ENCODE data around the gene PIK3IP1. TPM values are rescaled to one million over a fixed set of nuclear protein-coding genes. Genes with fewer than 3 reads are reported as not detected.

The PIK3IP1 gene
- total and polyA plus RNA-seq, 7 donors: 2.0 to 11.6 (median 7.4) TPM

DNA sequence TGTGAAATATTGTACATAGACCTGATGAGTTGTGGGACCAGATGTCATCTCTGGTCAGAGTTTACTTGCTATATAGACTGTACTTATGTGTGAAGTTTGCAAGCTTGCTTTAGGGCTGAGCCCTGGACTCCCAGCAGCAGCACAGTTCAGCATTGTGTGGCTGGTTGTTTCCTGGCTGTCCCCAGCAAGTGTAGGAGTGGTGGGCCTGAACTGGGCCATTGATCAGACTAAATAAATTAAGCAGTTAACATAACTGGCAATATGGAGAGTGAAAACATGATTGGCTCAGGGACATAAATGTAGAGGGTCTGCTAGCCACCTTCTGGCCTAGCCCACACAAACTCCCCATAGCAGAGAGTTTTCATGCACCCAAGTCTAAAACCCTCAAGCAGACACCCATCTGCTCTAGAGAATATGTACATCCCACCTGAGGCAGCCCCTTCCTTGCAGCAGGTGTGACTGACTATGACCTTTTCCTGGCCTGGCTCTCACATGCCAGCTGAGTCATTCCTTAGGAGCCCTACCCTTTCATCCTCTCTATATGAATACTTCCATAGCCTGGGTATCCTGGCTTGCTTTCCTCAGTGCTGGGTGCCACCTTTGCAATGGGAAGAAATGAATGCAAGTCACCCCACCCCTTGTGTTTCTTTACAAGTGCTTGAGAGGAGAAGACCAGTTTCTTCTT lies 12.3 kb downstream of the PIK3IP1 start:
- intact Hi-C loops (cut with DNase I): loop anchor here in 1 of 2 donors (10.0 kb wide), 1 partner anchor 175 kb away; the partner anchor contains the start of gene SELENOM
- peaks cover 1 to 95% of the 10 kb centered on the region in 2 donors for H3K36me3 ChIP-seq (ENCODE audit: insufficient read depth in 1 of 2, low read depth in 1 of 2)
- DNase-seq (no peak), ATAC-seq (no peak)
- no peak overlapping the region for H3K27ac ChIP-seq
- TF ChIP-seq, protein P1, sequence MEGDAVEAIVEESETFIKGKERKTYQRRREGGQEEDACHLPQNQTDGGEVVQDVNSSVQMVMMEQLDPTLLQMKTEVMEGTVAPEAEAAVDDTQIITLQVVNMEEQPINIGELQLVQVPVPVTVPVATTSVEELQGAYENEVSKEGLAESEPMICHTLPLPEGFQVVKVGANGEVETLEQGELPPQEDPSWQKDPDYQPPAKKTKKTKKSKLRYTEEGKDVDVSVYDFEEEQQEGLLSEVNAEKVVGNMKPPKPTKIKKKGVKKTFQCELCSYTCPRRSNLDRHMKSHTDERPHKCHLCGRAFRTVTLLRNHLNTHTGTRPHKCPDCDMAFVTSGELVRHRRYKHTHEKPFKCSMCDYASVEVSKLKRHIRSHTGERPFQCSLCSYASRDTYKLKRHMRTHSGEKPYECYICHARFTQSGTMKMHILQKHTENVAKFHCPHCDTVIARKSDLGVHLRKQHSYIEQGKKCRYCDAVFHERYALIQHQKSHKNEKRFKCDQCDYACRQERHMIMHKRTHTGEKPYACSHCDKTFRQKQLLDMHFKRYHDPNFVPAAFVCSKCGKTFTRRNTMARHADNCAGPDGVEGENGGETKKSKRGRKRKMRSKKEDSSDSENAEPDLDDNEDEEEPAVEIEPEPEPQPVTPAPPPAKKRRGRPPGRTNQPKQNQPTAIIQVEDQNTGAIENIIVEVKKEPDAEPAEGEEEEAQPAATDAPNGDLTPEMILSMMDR (IDR thresholded peaks at IDR 0.05): no peak
- H3K4me1 ChIP-seq: no peaks in the 10 kb centered on the region
- no peaks in the 10 kb centered on the region for H3K9me3 ChIP-seq
- no peaks in the 10 kb centered on the region for H3K27me3 ChIP-seq (ENCODE audit: insufficient read depth in 3 of 3, low read length in 2 of 3)
- no peak overlapping the region for H3K4me3 ChIP-seq

DNA sequence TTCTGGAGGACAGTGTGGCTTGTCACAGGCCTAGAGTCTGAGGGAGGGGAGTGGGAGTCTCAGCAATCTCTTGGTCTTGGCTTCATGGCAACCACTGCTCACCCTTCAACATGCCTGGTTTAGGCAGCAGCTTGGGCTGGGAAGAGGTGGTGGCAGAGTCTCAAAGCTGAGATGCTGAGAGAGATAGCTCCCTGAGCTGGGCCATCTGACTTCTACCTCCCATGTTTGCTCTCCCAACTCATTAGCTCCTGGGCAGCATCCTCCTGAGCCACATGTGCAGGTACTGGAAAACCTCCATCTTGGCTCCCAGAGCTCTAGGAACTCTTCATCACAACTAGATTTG lies 13.0 kb downstream of the PIK3IP1 start:
- ATAC-seq: no peak
- no peak overlapping the region for H3K4me3 ChIP-seq
- no peaks in the 10 kb centered on the region for H3K4me1 ChIP-seq
- H3K27ac ChIP-seq: no peak overlapping the region
- peaks cover 0 to 95% of the 10 kb centered on the region in 2 donors for H3K36me3 ChIP-seq (ENCODE audit: insufficient read depth in 1 of 2, low read depth in 1 of 2)
- TF ChIP-seq, protein P1 (IDR thresholded peaks at IDR 0.05): no peak
- no peaks in the 10 kb centered on the region for H3K9me3 ChIP-seq
- no peaks in the 10 kb centered on the region for H3K27me3 ChIP-seq (ENCODE audit: insufficient read depth in 3 of 3, low read length in 2 of 3)
- intact Hi-C loops (cut with DNase I): loop anchor here in 1 of 2 donors (10.0 kb wide), 1 partner anchor 174 kb away; the partner anchor contains the start of gene SELENOM
- DNase-seq: no peak

DNA sequence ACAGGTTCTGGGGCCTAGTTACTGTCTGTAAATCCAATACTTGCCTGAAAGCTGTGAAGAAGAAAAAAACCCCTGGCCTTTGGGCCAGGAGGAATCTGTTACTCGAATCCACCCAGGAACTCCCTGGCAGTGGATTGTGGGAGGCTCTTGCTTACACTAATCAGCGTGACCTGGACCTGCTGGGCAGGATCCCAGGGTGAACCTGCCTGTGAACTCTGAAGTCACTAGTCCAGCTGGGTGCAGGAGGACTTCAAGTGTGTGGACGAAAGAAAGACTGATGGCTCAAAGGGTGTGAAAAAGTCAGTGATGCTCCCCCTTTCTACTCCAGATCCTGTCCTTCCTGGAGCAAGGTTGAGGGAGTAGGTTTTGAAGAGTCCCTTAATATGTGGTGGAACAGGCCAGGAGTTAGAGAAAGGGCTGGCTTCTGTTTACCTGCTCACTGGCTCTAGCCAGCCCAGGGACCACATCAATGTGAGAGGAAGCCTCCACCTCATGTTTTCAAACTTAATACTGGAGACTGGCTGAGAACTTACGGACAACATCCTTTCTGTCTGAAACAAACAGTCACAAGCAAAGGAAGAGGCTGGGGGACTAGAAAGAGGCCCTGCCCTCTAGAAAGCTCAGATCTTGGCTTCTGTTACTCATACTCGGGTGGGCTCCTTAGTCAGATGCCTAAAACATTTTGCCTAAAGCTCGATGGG lies 13.5 kb downstream of the PIK3IP1 start:
- H3K27ac ChIP-seq: no peak overlapping the region
- DNase-seq (no peak), ATAC-seq (no peak)
- H3K4me1 ChIP-seq: no peaks in the 10 kb centered on the region
- H3K9me3 ChIP-seq: no peaks in the 10 kb centered on the region
- intact Hi-C loops (cut with DNase I): loop anchor here in 1 of 2 donors (10.0 kb wide), 1 partner anchor 174 kb away; the partner anchor contains the start of gene SELENOM
- 60 to 77% (median 67%) methylated on average over 6 of the region's 6 CpGs for WGBS, 3 donors
- H3K27me3 ChIP-seq (ENCODE audit: insufficient read depth in 3 of 3, low read length in 2 of 3): no peaks in the 10 kb centered on the region
- TF ChIP-seq, protein P1 (IDR thresholded peaks at IDR 0.05): no peak
- H3K4me3 ChIP-seq: no peak overlapping the region
- H3K36me3 ChIP-seq (ENCODE audit: insufficient read depth in 1 of 2, low read depth in 1 of 2): peaks cover 0 to 95% of the 10 kb centered on the region in 2 donors

DNA sequence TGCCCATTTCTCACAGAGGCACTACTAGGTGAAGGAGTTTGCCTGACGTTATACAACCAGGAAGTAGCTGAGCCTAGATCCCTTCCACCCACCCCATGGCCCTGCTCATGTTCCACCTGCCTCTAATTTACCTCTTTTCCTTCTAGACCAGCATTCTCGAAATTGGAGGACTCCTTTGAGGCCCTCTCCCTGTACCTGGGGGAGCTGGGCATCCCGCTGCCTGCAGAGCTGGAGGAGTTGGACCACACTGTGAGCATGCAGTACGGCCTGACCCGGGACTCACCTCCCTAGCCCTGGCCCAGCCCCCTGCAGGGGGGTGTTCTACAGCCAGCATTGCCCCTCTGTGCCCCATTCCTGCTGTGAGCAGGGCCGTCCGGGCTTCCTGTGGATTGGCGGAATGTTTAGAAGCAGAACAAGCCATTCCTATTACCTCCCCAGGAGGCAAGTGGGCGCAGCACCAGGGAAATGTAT lies 14.1 kb downstream of the PIK3IP1 start:
- H3K36me3 ChIP-seq (ENCODE audit: insufficient read depth in 1 of 2, low read depth in 1 of 2): peaks cover 0 to 95% of the 10 kb centered on the region in 2 donors
- no peaks in the 10 kb centered on the region for H3K9me3 ChIP-seq
- no peak overlapping the region for H3K27ac ChIP-seq
- intact Hi-C loops (cut with DNase I): loop anchor here in 1 of 2 donors (10.0 kb wide), 1 partner anchor 173 kb away; the partner anchor contains the start of gene SELENOM
- H3K4me1 ChIP-seq: no peaks in the 10 kb centered on the region
- ATAC-seq (no peak), DNase-seq (no peak)
- no peak overlapping the region for H3K4me3 ChIP-seq
- WGBS, 3 donors: 71 to 84% (median 72%) methylated on average over 9 of the region's 9 CpGs
- TF ChIP-seq, protein P1 (IDR thresholded peaks at IDR 0.05): no peak
- H3K27me3 ChIP-seq (ENCODE audit: insufficient read depth in 3 of 3, low read length in 2 of 3): no peaks in the 10 kb centered on the region

Data from psoas muscle (tissue), 8 donors.